HEK293 (cell line): ENCODE data around the gene KATNB1.
A peak's percentile ranks its signal among the peaks of the same experiment; 100 is the strongest.

Experiments
- CTCF ChIA-PET: fragments of 350-600 bp; formaldehyde crosslinking; extraction: SDS; loops from one replicate; lab custom pipeline; 2021; ENCODE audit warnings: antibody characterized with exemption; lab: Yijun Ruan, JAX
- POLR2A ChIA-PET: fragments of 300-600 bp; formaldehyde crosslinking; extraction: SDS; loops from one replicate; lab custom pipeline; 2020; ENCODE audit warnings: antibody characterized with exemption, inconsistent platforms; lab: Yijun Ruan, JAX
- H3K27ac ChIP-seq: fragments of 200-500 bp; sonication (Bioruptor generic); 2 replicates; pipeline ENCODE4 v1.5.1; 2014; ENCODE audit warnings: low read depth, low read length, control low read depth, inconsistent platforms; ENCODE audit errors: extremely low read depth
- H3K36me3 ChIP-seq, 2 experiments: fragments of 200-500 bp in 1 of 2; sonication (Bioruptor generic) in 1 of 2; 1 replicate in 1 of 2; 2 replicates in 1 of 2; pipeline ENCODE4 v1.5.1; 2014 to 2017; ENCODE audit warnings: inconsistent platforms in 2 of 2, low read length in 2 of 2; ENCODE audit not compliant: control insufficient read depth in 2 of 2, insufficient read depth in 1 of 2
- H3K4me1 ChIP-seq: fragments of 200-500 bp; sonication (Bioruptor generic); 2 replicates; pipeline ENCODE4 v1.5.1; 2014; ENCODE audit warnings: mild to moderate bottlenecking, low read length, inconsistent platforms; ENCODE audit not compliant: control insufficient read depth, insufficient read depth
- H3K4me3 ChIP-seq: 2 replicates; pipeline ENCODE4 v1.5.1; 2011; ENCODE audit warnings: low read depth, mild to moderate bottlenecking, control low read depth, low read length, moderate library complexity
- H3K9me3 ChIP-seq: fragments of 200-500 bp; sonication (Bioruptor generic); 2 replicates; pipeline ENCODE4 v1.5.1; 2014; ENCODE audit warnings: low read depth, low read length, inconsistent platforms; ENCODE audit not compliant: control insufficient read depth, insufficient read depth
- BCL6B ChIP-seq: fragments of 450-650 bp; formaldehyde crosslinking; IDR thresholded peaks from 2 replicates; pipeline ENCODE4 v1.5.1; 2017; ENCODE audit warnings: missing biosample characterization, missing genetic modification characterization
- KLF10 ChIP-seq: fragments of 450-650 bp; IDR thresholded peaks from 2 replicates; pipeline ENCODE4 v1.5.1; 2018; ENCODE audit warnings: missing biosample characterization, mild to moderate bottlenecking, missing genetic modification characterization
- KLF16 ChIP-seq: fragments of 450-650 bp; formaldehyde crosslinking; IDR thresholded peaks from 2 replicates; pipeline ENCODE4 v1.5.1; 2017; ENCODE audit warnings: missing biosample characterization, missing genetic modification characterization
- KLF17 ChIP-seq: fragments of 450-650 bp; formaldehyde crosslinking; IDR thresholded peaks from 2 replicates; pipeline ENCODE4 v1.5.1; 2016; ENCODE audit warnings: missing biosample characterization, missing genetic modification characterization
- KLF7 ChIP-seq: fragments of 450-650 bp; formaldehyde crosslinking; IDR thresholded peaks from 2 replicates; pipeline ENCODE4 v1.5.1; 2016; ENCODE audit warnings: missing biosample characterization, missing genetic modification characterization, borderline replicate concordance
- MYNN ChIP-seq: fragments of 450-650 bp; formaldehyde crosslinking; IDR thresholded peaks from 2 replicates; pipeline ENCODE4 v1.5.1; 2016; ENCODE audit warnings: missing biosample characterization, missing genetic modification characterization, borderline replicate concordance
- SETDB1 ChIP-seq: IDR thresholded peaks from one replicate; pipeline ENCODE4 v1.6.1; 2017; ENCODE audit warnings: mild to moderate bottlenecking, low read length, moderate library complexity, mixed read lengths; ENCODE audit not compliant: insufficient read length
- SP2 ChIP-seq: fragments of 450-650 bp; formaldehyde crosslinking; IDR thresholded peaks from 2 replicates; pipeline ENCODE4 v1.5.1; 2016; ENCODE audit warnings: missing biosample characterization, missing genetic modification characterization
- SP7 ChIP-seq: fragments of 450-650 bp; formaldehyde crosslinking; IDR thresholded peaks from 2 replicates; pipeline ENCODE4 v1.5.1; 2016; ENCODE audit warnings: missing biosample characterization, missing genetic modification characterization
- YY1 ChIP-seq: fragments of 450-650 bp; formaldehyde crosslinking; IDR thresholded peaks from 2 replicates; pipeline ENCODE4 v1.5.1; 2018; ENCODE audit warnings: missing biosample characterization, missing genetic modification characterization
- ZBTB20 ChIP-seq: fragments of 450-650 bp; formaldehyde crosslinking; IDR thresholded peaks from 2 replicates; pipeline ENCODE4 v1.5.1; 2016; ENCODE audit warnings: missing biosample characterization, missing genetic modification characterization
- ZBTB7A ChIP-seq: fragments of 450-650 bp; formaldehyde crosslinking; IDR thresholded peaks from 2 replicates; pipeline ENCODE4 v1.5.1; 2016; ENCODE audit warnings: low read depth, missing biosample characterization, missing genetic modification characterization
- ZFP3 ChIP-seq: fragments of 450-650 bp; formaldehyde crosslinking; IDR thresholded peaks from 2 replicates; pipeline ENCODE4 v1.5.1; 2016; ENCODE audit warnings: low read depth, missing biosample characterization, missing genetic modification characterization
- ZNF114 ChIP-seq: fragments of 450-650 bp; formaldehyde crosslinking; IDR thresholded peaks from 2 replicates; pipeline ENCODE4 v1.5.0; 2017; ENCODE audit warnings: missing biosample characterization, missing genetic modification characterization
- ZNF133 ChIP-seq: fragments of 450-650 bp; formaldehyde crosslinking; IDR thresholded peaks from 2 replicates; pipeline ENCODE4 v1.5.1; 2016; ENCODE audit warnings: missing biosample characterization, missing genetic modification characterization
- ZNF19 ChIP-seq: fragments of 450-650 bp; formaldehyde crosslinking; IDR thresholded peaks from 2 replicates; pipeline ENCODE4; 2016; ENCODE audit warnings: missing biosample characterization, missing genetic modification characterization, low read depth
- ZNF2 ChIP-seq: fragments of 450-650 bp; formaldehyde crosslinking; IDR thresholded peaks from 2 replicates; pipeline ENCODE4 v1.5.1; 2016; ENCODE audit warnings: missing biosample characterization, missing genetic modification characterization
- ZNF202 ChIP-seq: fragments of 450-650 bp; formaldehyde crosslinking; IDR thresholded peaks from 2 replicates; pipeline ENCODE4 v1.5.1; 2016; ENCODE audit warnings: missing biosample characterization, missing genetic modification characterization, borderline replicate concordance
- ZNF24 ChIP-seq: fragments of 450-650 bp; formaldehyde crosslinking; IDR thresholded peaks from 2 replicates; pipeline ENCODE4 v1.5.1; 2016; ENCODE audit warnings: missing biosample characterization, missing genetic modification characterization
- ZNF280D ChIP-seq: fragments of 450-650 bp; formaldehyde crosslinking; IDR thresholded peaks from 2 replicates; pipeline ENCODE4 v1.5.1; 2016; ENCODE audit warnings: missing biosample characterization, missing genetic modification characterization
- ZNF292 ChIP-seq: fragments of 450-650 bp; formaldehyde crosslinking; IDR thresholded peaks from 2 replicates; pipeline ENCODE4 v1.5.1; 2016; ENCODE audit warnings: low read depth, missing biosample characterization, missing genetic modification characterization, borderline replicate concordance
- ZNF514 ChIP-seq: fragments of 450-650 bp; formaldehyde crosslinking; IDR thresholded peaks from 2 replicates; pipeline ENCODE4 v1.5.1; 2016; ENCODE audit warnings: missing biosample characterization, missing genetic modification characterization
- ZNF529 ChIP-seq: fragments of 450-650 bp; formaldehyde crosslinking; IDR thresholded peaks from 2 replicates; pipeline ENCODE4 v1.5.1; 2017; ENCODE audit warnings: missing genetic modification characterization, missing biosample characterization; ENCODE audit not compliant: insufficient replicate concordance
- ZNF624 ChIP-seq: fragments of 450-650 bp; formaldehyde crosslinking; IDR thresholded peaks from 2 replicates; pipeline ENCODE4 v1.5.1; 2017; ENCODE audit warnings: missing biosample characterization, missing genetic modification characterization
- ZNF670 ChIP-seq: fragments of 450-650 bp; formaldehyde crosslinking; IDR thresholded peaks from 2 replicates; pipeline ENCODE4 v1.5.1; 2016; ENCODE audit warnings: missing biosample characterization, missing genetic modification characterization, low read depth
- ZNF692 ChIP-seq: fragments of 450-650 bp; formaldehyde crosslinking; IDR thresholded peaks from 2 replicates; pipeline ENCODE4 v1.5.1; 2016; ENCODE audit warnings: missing biosample characterization, missing genetic modification characterization
- ZSCAN16 ChIP-seq: fragments of 450-650 bp; formaldehyde crosslinking; IDR thresholded peaks from 2 replicates; pipeline ENCODE4 v1.5.1; 2016; ENCODE audit warnings: missing biosample characterization, missing genetic modification characterization
- ZXDB ChIP-seq: fragments of 450-650 bp; formaldehyde crosslinking; IDR thresholded peaks from 2 replicates; pipeline ENCODE4 v1.5.1; 2016; ENCODE audit warnings: missing biosample characterization, missing genetic modification characterization

The KATNB1 gene

GRCh38 chr16:57734925-57735754, 430 bp upstream of the KATNB1 start (continued):
- TF ChIP-seq YY1 (tag by site-specific recombination) (peak; percentile 97), SP2 (tag by site-specific recombination) (peak; percentile 97), ZNF292 (tag by site-specific recombination) (no peak), ZBTB7A (tag by site-specific recombination) (no peak), BCL6B (tag by site-specific recombination) (no peak), SP7 (tag by site-specific recombination) (0 out of 2 replicates have a peak, but pooled peaks have one; percentile 9), SETDB1 (no peak), ZNF24 (tag by site-specific recombination) (peak; percentile 45; the same call in 1 of the 2 replicates), ZNF529 (tag by site-specific recombination) (no peak), KLF7 (tag by site-specific recombination) (no peak), ZXDB (peak; percentile 46), ZNF514 (tag by site-specific recombination) (no peak), KLF10 (tag by site-specific recombination) (peak; percentile 57; the same call in 1 of the 2 replicates), KLF17 (no peak), ZBTB20 (tag by site-specific recombination) (no peak)

- peak overlapping the region; percentile 59 for H3K27ac ChIP-seq
- H3K4me3 ChIP-seq: peak overlapping the region; percentile 81
- H3K36me3 ChIP-seq: peaks cover 0 to 38% of the 10 kb centered on the region in 2 experiments; a peak in 1 of 3 replicates
- H3K9me3 ChIP-seq: no peaks in the 10 kb centered on the region
- ChIA-PET POLR2A (interaction anchor here (0.9 to 2.7 kb wide), 5 partner anchors 17 to 392 kb away, joined by 3 to 8 read pairs (median 3); partner anchors contain the start of gene CFAP20), CTCF (interaction anchor here (0.6 to 1.8 kb wide), 10 partner anchors 9 to 146 kb away, joined by 3 to 11 read pairs (median 4); no protein-coding TSS in a partner anchor)
- peaks cover 6% of the 10 kb centered on the region; the same call in 1 of the 2 replicates for H3K4me1 ChIP-seq
- TF ChIP-seq ZNF202 (tag by site-specific recombination) (no peak), ZNF2 (tag by site-specific recombination) (peak; percentile 87), MYNN (tag by site-specific recombination) (no peak), ZFP3 (tag by site-specific recombination) (no peak), ZNF670 (tag by site-specific recombination) (no peak), ZSCAN16 (tag by site-specific recombination) (no peak), ZNF133 (tag by site-specific recombination) (no peak), KLF16 (tag by site-specific recombination) (0 out of 2 replicates have a peak, but pooled peaks have one; percentile 18), ZNF280D (tag by site-specific recombination) (no peak), ZNF19 (tag by site-specific recombination) (no peak), ZNF114 (no peak), ZNF624 (no peak), ZNF692 (tag by site-specific recombination) (peak; percentile 25; the same call in 1 of the 2 replicates)
These were observed 1.1 kb downstream of the KATNB1 start for GRCh38 chr16:57736419-57737351.
